Measurements from ENCODE around the gene GPA33.

The GPA33 gene

DNA sequence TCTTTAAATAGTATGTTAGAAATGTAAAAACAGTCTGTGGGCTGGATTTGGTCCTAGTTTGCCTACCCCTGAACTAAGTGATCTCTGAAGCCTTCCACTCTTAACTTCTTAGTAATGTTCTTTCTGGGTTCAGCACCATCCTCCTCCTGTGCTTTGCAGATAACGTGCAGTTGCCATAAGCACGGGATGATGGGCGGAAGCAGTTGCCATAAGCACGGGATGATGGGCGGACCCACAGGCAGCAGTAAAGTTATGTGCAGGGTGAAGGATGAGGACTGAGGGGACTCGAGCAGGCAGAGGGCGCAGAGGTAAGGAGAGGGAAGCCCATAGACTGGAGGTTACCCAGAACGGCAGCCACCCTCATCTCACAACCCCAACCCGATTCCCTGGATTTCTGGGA lies 25.6 kb downstream of the GPA33 start:
- no peaks in the 10 kb centered on the region for H3K36me3 ChIP-seq (ENCODE audit: insufficient read depth, low read length)
- no peak for DNase-seq (ENCODE audit: low read depth, low spot score)
- no peak overlapping the region for H3K27ac ChIP-seq
- H3K9me3 ChIP-seq (ENCODE audit: low read depth, low read length), result no peaks in the 10 kb centered on the region
- TF ChIP-seq EZH2 (IDR thresholded peaks at IDR 0.05) (no peak), FOXP2 (optimal IDR thresholded peaks at IDR 0.05; ENCODE audit: control extremely low read depth, extremely low read length, insufficient read depth) (no peak), POLR2AphosphoS5 (IDR thresholded peaks at IDR 0.05; ENCODE audit: borderline replicate concordance, low read depth, low read length) (no peak)
- no peak overlapping the region for H3K9ac ChIP-seq (ENCODE audit: insufficient read length)
- H3K4me3 ChIP-seq, result no peak overlapping the region

- DNase-seq (ENCODE audit: low read depth, low spot score), result no peak
- TF ChIP-seq EZH2 (IDR thresholded peaks at IDR 0.05) (no peak), POLR2AphosphoS5 (IDR thresholded peaks at IDR 0.05; ENCODE audit: borderline replicate concordance, low read depth, low read length) (no peak), FOXP2 (optimal IDR thresholded peaks at IDR 0.05; ENCODE audit: control extremely low read depth, extremely low read length, insufficient read depth) (no peak)
- H3K27ac ChIP-seq, result no peak overlapping the region
- H3K9me3 ChIP-seq (ENCODE audit: low read depth, low read length), result no peaks in the 10 kb centered on the region
- no peak overlapping the region for H3K9ac ChIP-seq (ENCODE audit: insufficient read length)
- no peaks in the 10 kb centered on the region for H3K36me3 ChIP-seq (ENCODE audit: insufficient read depth, low read length)
- no peak overlapping the region for H3K4me3 ChIP-seq
Observed at GRCh38 chr1:167061073-167061464, 29.1 kb downstream of the GPA33 start.

- DNase-seq (ENCODE audit: low read depth, low spot score), result no peak
- TF ChIP-seq POLR2AphosphoS5 (IDR thresholded peaks at IDR 0.05; ENCODE audit: borderline replicate concordance, low read depth, low read length) (no peak), FOXP2 (optimal IDR thresholded peaks at IDR 0.05; ENCODE audit: control extremely low read depth, extremely low read length, insufficient read depth) (no peak), EZH2 (IDR thresholded peaks at IDR 0.05) (no peak)
- H3K9me3 ChIP-seq (ENCODE audit: low read depth, low read length), result no peaks in the 10 kb centered on the region
- no peak overlapping the region for H3K9ac ChIP-seq (ENCODE audit: insufficient read length)
- no peak overlapping the region for H3K27ac ChIP-seq
- H3K4me3 ChIP-seq, result no peak overlapping the region
- H3K36me3 ChIP-seq (ENCODE audit: insufficient read depth, low read length), result no peaks in the 10 kb centered on the region
Observed at GRCh38 chr1:167060141-167061072, 29.8 kb downstream of the GPA33 start.

GRCh38 chr1:167059809-167060107 lies 30.4 kb downstream of the GPA33 start:
- H3K9ac ChIP-seq (ENCODE audit: insufficient read length), result no peak overlapping the region
- H3K36me3 ChIP-seq (ENCODE audit: insufficient read depth, low read length), result no peaks in the 10 kb centered on the region
- no peak for DNase-seq (ENCODE audit: low read depth, low spot score)
- H3K9me3 ChIP-seq (ENCODE audit: low read depth, low read length), result no peaks in the 10 kb centered on the region
- H3K27ac ChIP-seq, result no peak overlapping the region
- H3K4me3 ChIP-seq, result no peak overlapping the region; the same call in 1 of the 2 replicates
- TF ChIP-seq EZH2 (IDR thresholded peaks at IDR 0.05), result no peak
- TF ChIP-seq FOXP2 (optimal IDR thresholded peaks at IDR 0.05; ENCODE audit: control extremely low read depth, extremely low read length, insufficient read depth), result no peak
- TF ChIP-seq POLR2AphosphoS5 (IDR thresholded peaks at IDR 0.05; ENCODE audit: borderline replicate concordance, low read depth, low read length), result no peak

DNA sequence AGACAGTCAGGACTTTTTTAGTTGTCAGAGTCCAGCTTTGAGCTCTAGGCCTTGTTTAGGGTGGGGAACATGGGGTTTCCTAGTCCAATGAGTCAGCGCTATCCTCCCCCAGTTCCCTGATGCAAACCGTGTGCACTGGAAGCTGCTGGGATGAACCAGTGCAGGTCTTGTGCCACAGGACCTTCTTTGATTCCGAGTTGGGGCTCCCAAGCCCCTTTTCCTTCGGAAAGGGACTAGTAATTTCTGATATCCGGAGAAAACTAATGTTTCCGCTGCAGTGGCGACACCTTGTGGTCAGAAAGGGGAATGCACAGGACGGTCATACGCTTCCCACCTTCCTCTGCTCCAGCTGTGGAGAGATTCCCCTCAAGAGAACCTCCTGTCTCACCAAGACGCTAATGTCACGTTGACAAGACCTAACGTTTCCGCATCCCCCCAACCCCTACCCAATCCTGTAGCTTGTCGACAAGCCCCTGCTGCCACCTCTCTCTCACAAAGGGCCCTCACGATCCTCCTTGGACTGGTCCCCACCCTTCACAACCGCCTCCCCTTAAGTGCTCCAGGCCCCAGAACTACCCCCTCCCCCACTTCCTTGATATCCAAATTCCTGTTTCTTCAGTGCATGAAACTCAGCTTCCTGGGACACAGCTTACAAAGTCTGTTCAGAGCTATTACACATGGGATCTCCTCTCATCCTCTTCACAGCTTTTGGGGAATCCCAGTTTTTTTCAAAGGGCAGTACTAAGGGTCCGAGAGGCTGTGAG lies 30.9 kb downstream of the GPA33 start:
- Histone ChIP-seq H3K9ac (ENCODE audit: insufficient read length) (peak overlapping the region; percentile 8), H3K27ac (no peak overlapping the region), H3K36me3 (ENCODE audit: insufficient read depth, low read length) (no peaks in the 10 kb centered on the region), H3K4me3 (peak overlapping the region; percentile 61), H3K9me3 (ENCODE audit: low read depth, low read length) (no peaks in the 10 kb centered on the region)
- peak; percentile 53 for DNase-seq (ENCODE audit: low read depth, low spot score)
- no peak for TF ChIP-seq FOXP2 (optimal IDR thresholded peaks at IDR 0.05; ENCODE audit: control extremely low read depth, extremely low read length, insufficient read depth)
- TF ChIP-seq EZH2 (IDR thresholded peaks at IDR 0.05), result no peak
- TF ChIP-seq POLR2AphosphoS5 (IDR thresholded peaks at IDR 0.05; ENCODE audit: borderline replicate concordance, low read depth, low read length), result no peak

- TF ChIP-seq POLR2AphosphoS5 (IDR thresholded peaks at IDR 0.05; ENCODE audit: borderline replicate concordance, low read depth, low read length), result no peak
- TF ChIP-seq EZH2 (IDR thresholded peaks at IDR 0.05), result no peak
- TF ChIP-seq FOXP2 (optimal IDR thresholded peaks at IDR 0.05; ENCODE audit: control extremely low read depth, extremely low read length, insufficient read depth), result no peak
- H3K4me3 ChIP-seq, result no peak overlapping the region
- H3K9ac ChIP-seq (ENCODE audit: insufficient read length), result no peak overlapping the region
- H3K9me3 ChIP-seq (ENCODE audit: low read depth, low read length), result no peaks in the 10 kb centered on the region
- H3K36me3 ChIP-seq (ENCODE audit: insufficient read depth, low read length), result no peaks in the 10 kb centered on the region
- DNase-seq (ENCODE audit: low read depth, low spot score), result no peak
- no peak overlapping the region for H3K27ac ChIP-seq
Observed at GRCh38 chr1:167057241-167057688, 32.9 kb downstream of the GPA33 start.

- TF ChIP-seq EZH2 (IDR thresholded peaks at IDR 0.05) (no peak), FOXP2 (optimal IDR thresholded peaks at IDR 0.05; ENCODE audit: control extremely low read depth, extremely low read length, insufficient read depth) (no peak), POLR2AphosphoS5 (IDR thresholded peaks at IDR 0.05; ENCODE audit: borderline replicate concordance, low read depth, low read length) (no peak)
- DNase-seq (ENCODE audit: low read depth, low spot score), result no peak
- Histone ChIP-seq H3K36me3 (ENCODE audit: insufficient read depth, low read length) (no peaks in the 10 kb centered on the region), H3K9me3 (ENCODE audit: low read depth, low read length) (no peaks in the 10 kb centered on the region), H3K27ac (no peak overlapping the region), H3K4me3 (no peak overlapping the region), H3K9ac (ENCODE audit: insufficient read length) (no peak overlapping the region)
Observed at GRCh38 chr1:167056529-167057231, 33.5 kb downstream of the GPA33 start.
